IMR-90 (cell line): Measurements from ENCODE around the gene SURF2. TPM values are rescaled to one million over a fixed set of nuclear protein-coding genes. Genes with fewer than 3 reads are reported as not detected.
"Not testable (repeated sequence)": the region's sequence is repeated elsewhere in the genome, so short reads cannot be mapped to it uniquely, and the experiment has no call there.

ENCODE experiments used
- ATAC-seq: fragments of 200-7000 bp; cut with Tn5 transposase; 2 replicates; pipeline ENCODE4 v1.9.1; 2020; ENCODE audit warnings: low read depth, mild to moderate bottlenecking, moderate library complexity
- BruUV-seq: library from RNA; stranded (reverse); fragments of 400-500 nt; replicated peaks from 2 replicates; lab custom pipeline; 2021; lab: Mats Ljungman, UMichigan
- CTCF ChIA-PET: fragments of 300-600 bp; formaldehyde crosslinking; extraction: SDS; loops from one replicate; lab custom pipeline; 2021; ENCODE audit warnings: antibody characterized with exemption; lab: Yijun Ruan, JAX
- POLR2A ChIA-PET: fragments of 300-600 bp; sonication (Branson Sonifier 250); formaldehyde crosslinking; loops from one replicate; lab custom pipeline; 2022; ENCODE audit warnings: antibody characterized with exemption; ENCODE audit not compliant: unreplicated experiment; lab: Charles Lee
- DNase-seq: peaks from one replicate; pipeline ENCODE4 v3.0.0; 2013
- H2AFZ ChIP-seq: replicated peaks from 2 replicates; pipeline ENCODE3; 2013; ENCODE audit warnings: low read length, mild to moderate bottlenecking; ENCODE audit not compliant: poor library complexity
- H2AK5ac ChIP-seq: 2 replicates; pipeline ENCODE4 v1.6.1; 2013; ENCODE audit warnings: low read depth, low read length, inconsistent platforms
- H2AK9ac ChIP-seq: replicated peaks from 2 replicates; pipeline ENCODE3; 2013; ENCODE audit warnings: mild to moderate bottlenecking, low read depth, low read length, moderate library complexity; ENCODE audit not compliant: poor library complexity
- H2BK120ac ChIP-seq: 2 replicates; pipeline ENCODE4 v1.6.1; 2013; ENCODE audit warnings: low read depth, low read length, inconsistent platforms
- H2BK15ac ChIP-seq: 3 replicates; pipeline ENCODE4 v1.6.1; 2013; ENCODE audit warnings: low read depth, low read length, inconsistent platforms
- H2BK20ac ChIP-seq: 2 replicates; pipeline ENCODE4 v1.6.1; 2013; ENCODE audit warnings: low read depth, mild to moderate bottlenecking, inconsistent platforms, low read length, moderate library complexity
- H2BK5ac ChIP-seq: 2 replicates; pipeline ENCODE4 v1.6.1; 2013; ENCODE audit warnings: mild to moderate bottlenecking, low read depth, low read length, inconsistent platforms; ENCODE audit not compliant: poor library complexity, severe bottlenecking
- H3K14ac ChIP-seq: replicated peaks from 2 replicates; pipeline ENCODE4 v1.6.1; 2013; ENCODE audit warnings: low read depth, low read length, inconsistent platforms
- H3K18ac ChIP-seq: 2 replicates; pipeline ENCODE4 v1.6.1; 2013; ENCODE audit warnings: low read depth, low read length, control low read depth
- H3K23ac ChIP-seq: 2 replicates; pipeline ENCODE4 v1.6.1; 2013; ENCODE audit warnings: low read depth, low read length, inconsistent platforms
- H3K27ac ChIP-seq: 2 replicates; pipeline ENCODE4 v1.5.1; 2013; ENCODE audit warnings: mild to moderate bottlenecking, control low read depth, low read length; ENCODE audit not compliant: insufficient read depth
- H3K27me3 ChIP-seq: 2 replicates; pipeline ENCODE4 v1.6.1; 2013; ENCODE audit warnings: low read length; ENCODE audit not compliant: control insufficient read depth, insufficient read depth
- H3K36me3 ChIP-seq: 2 replicates; pipeline ENCODE4 v1.6.1; 2013; ENCODE audit warnings: low read length, mixed read lengths; ENCODE audit not compliant: control insufficient read depth, insufficient read depth
- H3K4ac ChIP-seq: 2 replicates; pipeline ENCODE4 v1.6.1; 2013; ENCODE audit warnings: low read depth, low read length, inconsistent platforms
- H3K4me1 ChIP-seq: 2 replicates; pipeline ENCODE4 v1.6.1; 2013; ENCODE audit warnings: low read length, mixed read lengths; ENCODE audit not compliant: control insufficient read depth, insufficient read depth
- H3K4me2 ChIP-seq: 2 replicates; pipeline ENCODE4 v1.6.1; 2013; ENCODE audit warnings: low read depth, mild to moderate bottlenecking, control low read depth, low read length, moderate library complexity
- H3K4me3 ChIP-seq: 2 replicates; pipeline ENCODE4 v1.5.1; 2013; ENCODE audit warnings: low read depth, mild to moderate bottlenecking, control low read depth, low read length, moderate library complexity; ENCODE audit not compliant: insufficient read depth
- H3K56ac ChIP-seq: 2 replicates; pipeline ENCODE4 v1.6.1; 2013; ENCODE audit warnings: low read length, inconsistent platforms; ENCODE audit not compliant: insufficient read depth; ENCODE audit errors: extremely low read depth
- H3K79me1 ChIP-seq, 2 experiments: 2 replicates each; pipeline ENCODE4 v1.6.1; 2013; ENCODE audit warnings: low read length in 2 of 2, inconsistent platforms in 1 of 2, low read depth in 1 of 2
- H3K9ac ChIP-seq: 2 replicates; pipeline ENCODE4 v1.6.1; 2013; ENCODE audit warnings: low read depth, low read length, control low read depth
- H3K9me1 ChIP-seq: 2 replicates; pipeline ENCODE4 v1.6.1; 2013; ENCODE audit warnings: low read length, inconsistent platforms; ENCODE audit not compliant: insufficient read depth
- H3K9me3 ChIP-seq: 2 replicates; pipeline ENCODE4 v1.6.1; 2013; ENCODE audit warnings: low read length; ENCODE audit not compliant: control insufficient read depth, insufficient read depth
- H4K20me1 ChIP-seq: 2 replicates; pipeline ENCODE4 v1.6.1; 2013; ENCODE audit warnings: low read length, inconsistent platforms; ENCODE audit not compliant: insufficient read depth
- H4K5ac ChIP-seq: 2 replicates; pipeline ENCODE4 v1.6.1; 2013; ENCODE audit warnings: mild to moderate bottlenecking, low read depth, low read length, control low read depth
- H4K8ac ChIP-seq, 2 experiments: 2 replicates each; pipeline ENCODE4 v1.6.1; 2013; ENCODE audit warnings: low read depth in 2 of 2, low read length in 2 of 2, control low read depth in 1 of 2, inconsistent platforms in 1 of 2
- H4K91ac ChIP-seq: 2 replicates; pipeline ENCODE4 v1.6.1; 2013; ENCODE audit warnings: low read depth, low read length, inconsistent platforms; ENCODE audit not compliant: insufficient read depth
- ELK1 ChIP-seq: fragments of 150-350 bp; IDR thresholded peaks from 2 replicates; pipeline ENCODE4 v1.6.1; 2016; ENCODE audit warnings: low read depth, mild to moderate bottlenecking, low read length, moderate library complexity, borderline replicate concordance
- FOS ChIP-seq: fragments of 150-350 bp; IDR thresholded peaks from 2 replicates; pipeline ENCODE4 v1.6.1; 2016; ENCODE audit warnings: low read depth, low read length
- MAZ ChIP-seq: IDR thresholded peaks from 2 replicates; pipeline ENCODE4 v1.6.1; 2012; ENCODE audit warnings: low read depth, mild to moderate bottlenecking, low read length, improper control_type of control experiment, moderate library complexity, borderline replicate concordance
- MXI1 ChIP-seq: IDR thresholded peaks from 2 replicates; pipeline ENCODE4 v1.6.1; 2012; ENCODE audit warnings: low read depth, mild to moderate bottlenecking, low read length, moderate library complexity, borderline replicate concordance
- RCOR1 ChIP-seq: IDR thresholded peaks from 2 replicates; pipeline ENCODE4 v1.6.1; 2012; ENCODE audit warnings: mild to moderate bottlenecking, low read length, improper control_type of control experiment; ENCODE audit not compliant: insufficient replicate concordance
- SMC3 ChIP-seq: fragments of 150-350 bp; IDR thresholded peaks from 2 replicates; pipeline ENCODE4 v1.6.1; 2016; ENCODE audit warnings: low read depth, mild to moderate bottlenecking, antibody characterized with exemption, low read length, moderate library complexity
- WGBS, 2 experiments: methylation state at CpG; one replicate each; pipeline versions ENCODE4 v1.1.5 to v1.1.7; 2013; ENCODE audit warnings: missing lambda C conversion rate in 2 of 2; ENCODE audit not compliant: insufficient read length in 1 of 2; ENCODE audit errors: extremely low coverage in 2 of 2; 5-methylcytosine and 5-hydroxymethylcytosine counted together
- dilution Hi-C: fragments of 300-500 bp; cut with HindIII; formaldehyde crosslinking; loops from one replicate; pipeline ENCODE4 v1.14.3; 2018; ENCODE audit warnings: low sequenced_read_pairs; ENCODE audit not compliant: unreplicated experiment
- in situ Hi-C: fragments of 300-500 bp; cut with MboI; formaldehyde crosslinking; loops from 3 replicates; pipeline ENCODE4 v1.14.3; 2019; ENCODE audit warnings: low sequenced_read_pairs, inconsistent platforms, mixed read lengths
- intact Hi-C: fragments of 100-400 bp; cut with micrococcal nuclease; formaldehyde crosslinking; loops from 2 replicates; pipeline ENCODE4 v1.10.0; 2022
- polyA plus RNA-seq, 3 experiments: library from polyadenylated mRNA; depleted of rRNA; stranded (reverse); fragments of >200 nt; gene quantifications; 2 replicates each; pipeline ENCODE4 v1.2.3, GENCODE V29; 2012; ENCODE audit warnings: low replicate concordance in 1 of 3
- total RNA-seq: library from RNA; depleted of rRNA; stranded (reverse); fragments of >200 nt; gene quantifications from 2 replicates; pipeline ENCODE4 v1.2.3, GENCODE V29; 2012

SURF2 gene
- total and polyA plus RNA-seq, 2 of the 4 experiments (the other 2 are of a cell fraction) = 9.9 to 16.3 TPM

- TF ChIP-seq ELK1 (0 out of 2 replicates have a peak, but pooled peaks have one; percentile 14), FOS (no peak), MXI1 (peak; percentile 24; the same call in 1 of the 2 replicates), SMC3 (no peak), RCOR1 (no peak), MAZ (peak; percentile 58; the same call in 1 of the 2 replicates)
These were observed 19.6 kb downstream of the SURF2 start, which contains the start of the genes STKLD1 and SURF4 (continued) for GRCh38 chr9:133375724-133376654.

GRCh38 chr9:133377280-133377679, 20.9 kb downstream of the SURF2 start:
- H3K23ac ChIP-seq, H3K9ac ChIP-seq, in situ Hi-C loops, ATAC-seq, intact Hi-C loops, dilution Hi-C loops, H4K91ac ChIP-seq, H3K9me1 ChIP-seq, H4K5ac ChIP-seq, H2BK20ac ChIP-seq, H3K14ac ChIP-seq, H3K18ac ChIP-seq, BruUV-seq, H3K36me3 ChIP-seq, H2BK120ac ChIP-seq, H3K27ac ChIP-seq, H3K4me3 ChIP-seq, H3K27me3 ChIP-seq, H2AK9ac ChIP-seq, H3K56ac ChIP-seq, H2AK5ac ChIP-seq, H2AFZ ChIP-seq, H3K4me2 ChIP-seq, H4K8ac ChIP-seq, H3K4me1 ChIP-seq, H2BK5ac ChIP-seq, DNase-seq, H2BK15ac ChIP-seq, H3K4ac ChIP-seq, H3K9me3 ChIP-seq, POLR2A ChIA-PET: not testable (repeated sequence)
- Histone ChIP-seq H3K79me1 (peaks cover 0 to 14% of the 10 kb centered on the region in 2 experiments; a peak in 2 of 4 replicates), H4K20me1 (peaks cover 30% of the 10 kb centered on the region)
- CTCF ChIA-PET = interaction anchor here (0.5 kb wide), 1 partner anchor 290 kb away, joined by 4 read pairs; no protein-coding TSS in a partner anchor
- 99% methylated on average over 6 of the region's 14 CpGs; no CpG with 5 or more reads in 1 of the 2 experiments for WGBS, 2 experiments
